Activated CD4-positive, alpha-beta T cell treated with anti-CD3 and anti-CD28 coated beads, Interleukin-2, amount 50 U/mL, for 48 hours (primary cell): ENCODE results near the gene GGA1.
"Not testable (repeated sequence)": the region's sequence is repeated elsewhere in the genome, so short reads cannot be mapped to it uniquely, and the experiment has no call there.

Experiments
- DNase-seq, 2 experiments: peaks; one replicate each; pipeline ENCODE4 v3.0.0-alpha.2; 2020

The GGA1 gene

GRCh38 chr22:37610153-37610475, 1.5 kb downstream of the GGA1 start:
- DNase-seq, result not testable (repeated sequence)

GRCh38 chr22:37610480-37611129, 2.0 kb downstream of the GGA1 start:
- no peak for DNase-seq

- no peak for DNase-seq
Observed at GRCh38 chr22:37611207-37611606, 2.6 kb downstream of the GGA1 start.

GRCh38 chr22:37616201-37617083, 7.8 kb downstream of the GGA1 start:
- no peak for DNase-seq

- DNase-seq, result no peak
Observed at GRCh38 chr22:37617431-37617830, 8.8 kb downstream of the GGA1 start.

GRCh38 chr22:37618072-37618656, 9.5 kb downstream of the GGA1 start:
- no peak for DNase-seq

- no peak for DNase-seq
Observed at GRCh38 chr22:37618674-37619073, 10.0 kb downstream of the GGA1 start.

- no peak for DNase-seq
Observed at GRCh38 chr22:37619991-37620390, 11.4 kb downstream of the GGA1 start.

GRCh38 chr22:37621352-37621860, 12.8 kb downstream of the GGA1 start:
- no peak for DNase-seq

- DNase-seq, result peak; percentile 79 to 83
Observed at GRCh38 chr22:37623075-37624016, 14.7 kb downstream of the GGA1 start.

- no peak for DNase-seq
Observed at GRCh38 chr22:37624017-37624365, 15.4 kb downstream of the GGA1 start.

GRCh38 chr22:37624876-37625275, 16.2 kb downstream of the GGA1 start:
- no peak for DNase-seq

- DNase-seq, result no peak
Observed at GRCh38 chr22:37625737-37626136, 17.1 kb downstream of the GGA1 start.

- DNase-seq, result no peak
Observed at GRCh38 chr22:37626144-37626543, 17.5 kb downstream of the GGA1 start.

- no peak for DNase-seq
Observed at GRCh38 chr22:37626556-37627075, 18.0 kb downstream of the GGA1 start.

GRCh38 chr22:37627121-37627520, 18.5 kb downstream of the GGA1 start:
- no peak for DNase-seq

- peak; percentile 51 to 56 for DNase-seq
Observed at GRCh38 chr22:37627545-37627944, 18.9 kb downstream of the GGA1 start.

- no peak for DNase-seq
Observed at GRCh38 chr22:37628830-37629229, 20.2 kb downstream of the GGA1 start.

- no peak for DNase-seq
Observed at GRCh38 chr22:37629928-37630327, 21.3 kb downstream of the GGA1 start.

GRCh38 chr22:37630839-37631435, 22.3 kb downstream of the GGA1 start:
- DNase-seq, result no peak

GRCh38 chr22:37631448-37632173, 23.0 kb downstream of the GGA1 start:
- no peak for DNase-seq
